ENCODE data around the gene POLR3A. TPM values are rescaled to one million over a fixed set of nuclear protein-coding genes. Genes with fewer than 3 reads are reported as not detected.

The POLR3A gene
- total RNA-seq, 1 experiment from 2014 or later, result 97.2 TPM

DNA sequence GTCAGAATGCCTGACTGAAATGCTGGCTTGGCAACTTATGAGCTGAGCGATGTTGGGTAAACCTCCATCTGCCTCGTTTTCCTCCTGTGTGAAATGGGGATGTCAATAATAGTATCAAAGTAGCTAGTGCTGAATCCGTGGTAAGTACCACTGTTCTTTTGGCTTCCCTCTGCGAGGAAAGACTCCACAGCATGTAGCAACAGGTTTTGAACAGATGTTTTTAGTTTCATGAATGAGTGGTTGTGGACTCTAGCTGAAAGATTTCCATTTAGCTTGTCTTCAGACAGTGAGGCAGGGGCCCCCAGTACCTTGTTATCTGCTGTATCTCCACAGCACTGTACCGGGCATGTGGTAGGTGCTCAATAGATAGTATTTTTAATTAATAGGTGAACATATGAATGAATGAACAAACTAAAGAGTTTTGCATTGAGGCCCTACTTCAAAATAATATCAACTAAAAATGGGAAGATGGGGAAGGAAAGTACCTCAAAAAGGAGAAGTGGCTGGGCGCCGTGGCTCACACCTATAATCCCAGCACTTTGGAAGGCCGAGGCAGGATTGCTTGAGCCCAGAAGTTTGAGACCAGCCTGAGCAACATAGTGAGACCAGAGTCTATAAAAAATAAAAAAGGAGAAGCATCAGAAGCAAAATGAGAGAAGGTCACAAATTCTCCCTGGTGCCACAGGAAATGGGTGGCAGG is 97.1 kb downstream of the POLR3A start:
- ChIA-PET POLR2A (ENCODE audit: unreplicated experiment) (no interaction called here), CTCF (interaction anchor here (0.6 kb wide), 1 partner anchor 287 kb away, joined by 3 read pairs; no protein-coding TSS in a partner anchor)
- Histone ChIP-seq H3K9ac (ENCODE audit: low read length) (no peak overlapping the region), H3K27me3 (ENCODE audit: low read length) (no peaks in the 10 kb centered on the region), H3K9me3 (ENCODE audit: low read length) (no peaks in the 10 kb centered on the region), H3K9me2 (replicated peaks; ENCODE audit: low read length) (no peaks in the 10 kb centered on the region), H3K27ac (ENCODE audit: low read length) (no peak overlapping the region), H3K4me1 (ENCODE audit: insufficient read depth, low read length) (0 out of 2 replicates have a peak, but pooled peaks cover 2% of the 10 kb centered on the region), H3K79me2 (ENCODE audit: low read length) (no peaks in the 10 kb centered on the region), H3K4me3 (ENCODE audit: low read length) (no peak overlapping the region), H2AFZ (ENCODE audit: low read length) (no peak overlapping the region), H4K20me1 (ENCODE audit: low read length) (no peaks in the 10 kb centered on the region), H3K4me2 (ENCODE audit: low read length) (no peak overlapping the region), H3K36me3 (ENCODE audit: low read depth, low read length) (no peaks in the 10 kb centered on the region), H3F3A (ENCODE audit: low read length, unreplicated experiment) (no peaks in the 10 kb centered on the region)
- BruUV-seq (replicated peaks), result no TSS peak
- DNase-seq (no peak), ATAC-seq (no peak)
- TF ChIP-seq EZH2phosphoT487 (IDR thresholded peaks at IDR 0.05; ENCODE audit: borderline replicate concordance, low read length), result no peak
- intact Hi-C loops (cut with micrococcal nuclease), result no loop called here

GRCh38 chr10:77927402-77928246 is 101.7 kb downstream of the POLR3A start:
- TF ChIP-seq, protein P1, sequence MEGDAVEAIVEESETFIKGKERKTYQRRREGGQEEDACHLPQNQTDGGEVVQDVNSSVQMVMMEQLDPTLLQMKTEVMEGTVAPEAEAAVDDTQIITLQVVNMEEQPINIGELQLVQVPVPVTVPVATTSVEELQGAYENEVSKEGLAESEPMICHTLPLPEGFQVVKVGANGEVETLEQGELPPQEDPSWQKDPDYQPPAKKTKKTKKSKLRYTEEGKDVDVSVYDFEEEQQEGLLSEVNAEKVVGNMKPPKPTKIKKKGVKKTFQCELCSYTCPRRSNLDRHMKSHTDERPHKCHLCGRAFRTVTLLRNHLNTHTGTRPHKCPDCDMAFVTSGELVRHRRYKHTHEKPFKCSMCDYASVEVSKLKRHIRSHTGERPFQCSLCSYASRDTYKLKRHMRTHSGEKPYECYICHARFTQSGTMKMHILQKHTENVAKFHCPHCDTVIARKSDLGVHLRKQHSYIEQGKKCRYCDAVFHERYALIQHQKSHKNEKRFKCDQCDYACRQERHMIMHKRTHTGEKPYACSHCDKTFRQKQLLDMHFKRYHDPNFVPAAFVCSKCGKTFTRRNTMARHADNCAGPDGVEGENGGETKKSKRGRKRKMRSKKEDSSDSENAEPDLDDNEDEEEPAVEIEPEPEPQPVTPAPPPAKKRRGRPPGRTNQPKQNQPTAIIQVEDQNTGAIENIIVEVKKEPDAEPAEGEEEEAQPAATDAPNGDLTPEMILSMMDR (conservative IDR thresholded peaks at IDR 0.05; ENCODE audit: low read depth, low read length), result 0 out of 2 replicates have a peak, but pooled peaks have one; percentile 20
- no peak for TF ChIP-seq EZH2phosphoT487 (IDR thresholded peaks at IDR 0.05; ENCODE audit: borderline replicate concordance, low read length)
- TF ChIP-seq EZH2 (IDR thresholded peaks at IDR 0.05; ENCODE audit: low read length, unreplicated experiment), result no peak
- Histone ChIP-seq H3K4me1 (ENCODE audit: insufficient read depth, low read length) (peaks cover 30% of the 10 kb centered on the region), H3K79me2 (ENCODE audit: low read length) (peaks cover 36% of the 10 kb centered on the region), H3K4me3 (ENCODE audit: low read length) (peak overlapping the region; percentile 74), H3F3A (ENCODE audit: low read length, unreplicated experiment) (no peaks in the 10 kb centered on the region), H3K4me2 (ENCODE audit: low read length) (peak overlapping the region; percentile 77), H3K9ac (ENCODE audit: low read length) (peak overlapping the region; percentile 64; the same call in 1 of the 2 replicates), H2AFZ (ENCODE audit: low read length) (peak overlapping the region; percentile 67), H4K20me1 (ENCODE audit: low read length) (peaks cover 27% of the 10 kb centered on the region), H3K27ac (ENCODE audit: low read length) (no peak overlapping the region), H3K27me3 (ENCODE audit: low read length) (no peaks in the 10 kb centered on the region), H3K36me3 (ENCODE audit: low read depth, low read length) (no peaks in the 10 kb centered on the region), H3K9me3 (ENCODE audit: low read length) (no peaks in the 10 kb centered on the region), H3K9me2 (replicated peaks; ENCODE audit: low read length) (no peaks in the 10 kb centered on the region)
- DNase-seq (peak; percentile 44), ATAC-seq (no peak)
- TSS peak; percentile 76 for BruUV-seq (replicated peaks)
- intact Hi-C loops (cut with micrococcal nuclease), result loop anchor here (2.0 to 10.0 kb wide), 5 partner anchors 43 to 763 kb away; partner anchors contain the start of gene POLR3A
- POLR2A ChIA-PET (ENCODE audit: unreplicated experiment), result interaction anchor here (0.5 to 1.2 kb wide), 4 partner anchors 15 to 87 kb away, joined by 3 to 5 read pairs (median 4); no protein-coding TSS in a partner anchor
- CTCF ChIA-PET, result no interaction called here

Data from PC-3 (cell line).